ENCODE data around the gene KMO. TPM values are rescaled to one million over a fixed set of nuclear protein-coding genes. Genes with fewer than 3 reads are reported as not detected.

Gene KMO
- total RNA-seq, 1 donor: not detected

DNA sequence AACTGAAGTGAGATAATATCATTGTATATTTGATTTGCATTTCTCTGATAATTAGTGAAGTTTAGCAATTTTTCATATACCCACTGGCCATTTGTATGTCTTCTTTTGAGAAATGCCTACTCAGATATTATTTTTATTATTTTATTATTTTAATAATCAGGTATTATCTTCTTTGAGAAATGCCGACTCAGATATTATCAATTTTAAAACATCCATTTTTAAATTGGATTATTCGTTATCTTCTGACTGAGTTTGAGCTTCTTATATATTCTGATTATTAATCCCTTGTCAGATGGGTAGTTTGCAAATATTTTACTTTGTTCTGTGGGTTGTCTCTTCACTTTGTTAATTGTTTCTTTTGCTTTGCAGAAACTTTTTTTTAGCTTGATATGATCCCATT lies 37.7 kb downstream of the KMO start:
- H3K4me3 ChIP-seq (ENCODE audit: low read depth, low read length): no peak overlapping the region
- TF ChIP-seq, protein P1, sequence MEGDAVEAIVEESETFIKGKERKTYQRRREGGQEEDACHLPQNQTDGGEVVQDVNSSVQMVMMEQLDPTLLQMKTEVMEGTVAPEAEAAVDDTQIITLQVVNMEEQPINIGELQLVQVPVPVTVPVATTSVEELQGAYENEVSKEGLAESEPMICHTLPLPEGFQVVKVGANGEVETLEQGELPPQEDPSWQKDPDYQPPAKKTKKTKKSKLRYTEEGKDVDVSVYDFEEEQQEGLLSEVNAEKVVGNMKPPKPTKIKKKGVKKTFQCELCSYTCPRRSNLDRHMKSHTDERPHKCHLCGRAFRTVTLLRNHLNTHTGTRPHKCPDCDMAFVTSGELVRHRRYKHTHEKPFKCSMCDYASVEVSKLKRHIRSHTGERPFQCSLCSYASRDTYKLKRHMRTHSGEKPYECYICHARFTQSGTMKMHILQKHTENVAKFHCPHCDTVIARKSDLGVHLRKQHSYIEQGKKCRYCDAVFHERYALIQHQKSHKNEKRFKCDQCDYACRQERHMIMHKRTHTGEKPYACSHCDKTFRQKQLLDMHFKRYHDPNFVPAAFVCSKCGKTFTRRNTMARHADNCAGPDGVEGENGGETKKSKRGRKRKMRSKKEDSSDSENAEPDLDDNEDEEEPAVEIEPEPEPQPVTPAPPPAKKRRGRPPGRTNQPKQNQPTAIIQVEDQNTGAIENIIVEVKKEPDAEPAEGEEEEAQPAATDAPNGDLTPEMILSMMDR (IDR thresholded peaks at IDR 0.05; ENCODE audit: insufficient read depth, low read depth, low read length): no peak
- DNase-seq (ENCODE audit: low read depth): no peak

DNA sequence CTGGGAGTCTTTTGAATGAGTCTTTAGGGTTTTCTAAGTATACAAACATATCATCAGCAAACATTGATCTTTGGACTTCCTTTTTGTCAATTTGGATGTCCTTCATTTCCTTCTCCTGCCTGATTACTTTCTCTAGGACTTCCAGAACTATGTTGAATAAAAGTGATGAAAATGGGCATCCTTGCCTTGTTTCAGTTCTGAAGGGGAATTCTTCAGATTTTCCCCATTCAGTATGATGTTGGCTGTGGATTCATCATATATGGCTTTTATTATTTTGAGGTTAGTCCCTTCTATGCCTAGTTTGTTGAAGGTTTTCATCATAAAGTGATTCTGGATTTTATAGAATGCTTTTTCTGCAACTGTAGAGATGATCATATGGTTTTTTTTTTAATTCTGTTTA lies 42.0 kb downstream of the KMO start:
- TF ChIP-seq, protein P1 (IDR thresholded peaks at IDR 0.05; ENCODE audit: insufficient read depth, low read depth, low read length): no peak
- no peak overlapping the region for H3K4me3 ChIP-seq (ENCODE audit: low read depth, low read length)
- no peak for DNase-seq (ENCODE audit: low read depth)

DNA sequence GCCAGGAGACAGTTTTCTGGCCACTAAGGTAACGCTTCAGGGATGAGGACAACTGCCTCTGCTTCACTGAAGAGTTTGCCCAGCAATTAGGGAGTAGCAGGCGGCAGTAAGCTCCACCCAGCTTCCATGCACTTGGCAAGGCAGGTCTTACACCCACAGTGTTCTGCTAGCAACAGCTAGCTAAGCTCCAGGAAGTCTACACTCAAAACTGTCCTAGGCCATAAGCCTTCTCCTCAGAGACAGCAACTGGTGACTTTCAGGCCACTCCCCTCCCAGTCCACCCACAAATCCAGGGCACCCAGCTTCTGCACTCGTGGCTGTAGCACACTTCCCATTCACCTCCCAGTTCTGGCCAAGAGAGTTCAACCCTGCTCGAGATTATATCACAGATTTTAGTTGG lies 47.3 kb downstream of the KMO start:
- no peak overlapping the region for H3K4me3 ChIP-seq (ENCODE audit: low read depth, low read length)
- TF ChIP-seq, protein P1 (IDR thresholded peaks at IDR 0.05; ENCODE audit: insufficient read depth, low read depth, low read length): no peak
- no peak for DNase-seq (ENCODE audit: low read depth)

DNA sequence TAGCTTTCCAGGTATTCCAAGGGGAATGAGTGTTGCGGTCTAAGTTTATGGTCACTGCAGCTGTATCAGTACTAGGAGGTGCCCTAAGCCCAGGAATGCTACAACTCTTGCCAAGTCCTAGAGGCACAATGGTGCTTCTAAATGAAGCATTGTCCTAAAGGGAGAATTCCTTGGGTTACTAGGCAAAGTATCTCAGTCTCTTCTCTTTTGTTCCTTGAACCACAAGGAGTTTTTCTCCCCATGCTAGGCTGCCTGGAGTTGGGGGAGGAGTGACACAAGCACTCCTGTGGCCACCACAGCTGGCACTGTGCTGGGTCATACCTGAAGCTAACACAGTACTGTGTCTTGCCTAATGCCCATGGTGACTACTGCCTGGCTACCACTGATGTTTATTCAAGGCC lies 50.7 kb downstream of the KMO start:
- no peak for DNase-seq (ENCODE audit: low read depth)
- H3K4me3 ChIP-seq (ENCODE audit: low read depth, low read length): no peak overlapping the region
- TF ChIP-seq, protein P1 (IDR thresholded peaks at IDR 0.05; ENCODE audit: insufficient read depth, low read depth, low read length): no peak

DNA sequence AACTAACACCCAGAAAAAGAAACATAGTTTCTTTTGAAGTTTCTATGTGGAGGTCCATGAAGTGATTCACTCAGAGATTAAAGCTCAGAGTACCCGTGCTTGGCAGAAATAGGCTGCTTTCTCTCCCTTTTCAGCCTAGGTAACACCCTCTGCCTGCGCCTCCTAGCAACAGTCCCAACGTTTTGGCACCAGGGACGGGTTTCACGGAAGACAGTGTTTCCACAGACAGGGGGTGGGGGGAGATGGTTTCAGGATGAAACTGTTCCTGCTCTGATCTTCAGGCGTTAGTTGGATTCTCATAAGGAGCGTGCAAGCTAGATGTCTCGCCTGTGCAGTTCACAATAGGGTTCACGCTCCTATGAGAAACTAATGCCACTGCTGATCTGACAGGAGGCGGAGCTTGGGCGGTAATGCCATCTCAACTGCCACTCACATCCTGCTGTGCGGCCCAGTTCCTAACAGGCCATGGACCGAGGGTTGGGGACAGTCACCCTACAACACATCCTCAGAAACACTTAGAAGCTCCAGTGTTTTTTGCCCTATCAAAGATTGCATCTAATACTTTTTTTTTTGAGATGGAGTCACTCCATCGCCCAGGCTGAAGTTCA lies 54.8 kb downstream of the KMO start:
- no peak for DNase-seq (ENCODE audit: low read depth)
- TF ChIP-seq, protein P1 (IDR thresholded peaks at IDR 0.05; ENCODE audit: insufficient read depth, low read depth, low read length): no peak

DNA sequence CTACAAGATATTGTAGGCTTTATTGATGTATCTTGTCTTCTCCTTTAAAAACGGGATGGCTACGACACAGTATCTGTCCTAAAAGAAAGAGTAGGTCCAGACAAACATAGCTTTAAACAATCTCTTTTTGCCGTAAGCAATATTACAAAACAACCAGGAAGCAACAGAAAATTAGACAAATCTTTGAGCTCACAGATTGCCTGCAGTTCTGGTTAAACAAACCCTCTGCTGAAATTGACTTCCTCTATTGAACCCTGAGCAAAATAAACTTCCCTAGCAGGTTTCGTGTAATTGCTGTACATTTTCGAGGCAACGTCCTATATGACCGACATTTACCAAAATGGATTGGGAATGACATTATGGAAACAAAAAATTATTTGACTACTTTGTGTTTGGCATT lies 57.3 kb downstream of the KMO start:
- no peak overlapping the region for H3K4me3 ChIP-seq (ENCODE audit: low read depth, low read length)
- DNase-seq (ENCODE audit: low read depth): no peak
- TF ChIP-seq, protein P1 (IDR thresholded peaks at IDR 0.05; ENCODE audit: insufficient read depth, low read depth, low read length): no peak

More for the DNA sequence above, 54.8 kb downstream of the KMO start:
- H3K4me3 ChIP-seq (ENCODE audit: low read depth, low read length): no peak overlapping the region

DNA sequence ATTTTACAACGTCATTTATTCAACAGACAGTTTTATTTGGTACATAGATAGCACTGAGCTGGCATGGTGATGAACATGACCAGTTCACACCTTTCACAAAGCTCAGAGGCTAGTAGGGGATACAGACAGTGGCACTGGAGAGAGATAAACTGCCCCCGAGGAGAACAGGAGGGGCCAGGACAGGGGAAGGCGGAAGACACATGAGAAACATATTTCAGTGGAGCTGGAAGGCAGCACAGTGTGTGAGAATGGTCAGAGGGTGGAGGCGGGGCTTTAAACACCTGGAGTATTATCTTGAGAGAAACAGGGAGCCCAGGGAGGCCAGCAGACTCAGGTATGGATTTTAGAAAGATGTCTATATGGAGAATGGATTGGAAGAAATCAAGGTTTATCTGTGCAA lies 58.5 kb downstream of the KMO start:
- TF ChIP-seq, protein P1 (IDR thresholded peaks at IDR 0.05; ENCODE audit: insufficient read depth, low read depth, low read length): no peak
- DNase-seq (ENCODE audit: low read depth): no peak
- no peak overlapping the region for H3K4me3 ChIP-seq (ENCODE audit: low read depth, low read length)
